GM19463 (cell line): ENCODE data around the gene CDH11.

Source experiments
- ATAC-seq: cut with Tn5 transposase; IDR thresholded peaks from one replicate; pipeline ENCODE4 v1.9.1; 2021; ENCODE audit warnings: mild to moderate bottlenecking, moderate library complexity; ENCODE audit not compliant: unreplicated experiment

Gene CDH11

DNA sequence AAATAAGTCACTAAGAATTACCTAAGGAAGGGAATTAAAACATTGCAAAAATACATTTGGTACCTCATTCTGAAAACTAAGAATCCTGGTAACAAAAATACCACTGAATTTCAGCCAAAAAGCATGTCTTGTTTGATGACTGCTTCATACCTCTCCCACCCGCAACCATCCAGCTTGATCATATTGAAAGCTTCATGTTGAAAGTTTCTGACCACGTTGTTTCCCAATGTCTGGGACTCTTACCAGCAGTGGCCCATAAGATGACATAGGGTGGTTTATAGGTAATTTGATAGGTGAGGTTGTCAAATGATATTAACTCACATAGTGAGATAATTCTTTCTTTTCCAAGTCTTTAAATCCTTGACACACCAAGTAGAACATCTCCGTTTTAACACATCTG lies 139.3 kb downstream of the CDH11 start:
- no peak for ATAC-seq

DNA sequence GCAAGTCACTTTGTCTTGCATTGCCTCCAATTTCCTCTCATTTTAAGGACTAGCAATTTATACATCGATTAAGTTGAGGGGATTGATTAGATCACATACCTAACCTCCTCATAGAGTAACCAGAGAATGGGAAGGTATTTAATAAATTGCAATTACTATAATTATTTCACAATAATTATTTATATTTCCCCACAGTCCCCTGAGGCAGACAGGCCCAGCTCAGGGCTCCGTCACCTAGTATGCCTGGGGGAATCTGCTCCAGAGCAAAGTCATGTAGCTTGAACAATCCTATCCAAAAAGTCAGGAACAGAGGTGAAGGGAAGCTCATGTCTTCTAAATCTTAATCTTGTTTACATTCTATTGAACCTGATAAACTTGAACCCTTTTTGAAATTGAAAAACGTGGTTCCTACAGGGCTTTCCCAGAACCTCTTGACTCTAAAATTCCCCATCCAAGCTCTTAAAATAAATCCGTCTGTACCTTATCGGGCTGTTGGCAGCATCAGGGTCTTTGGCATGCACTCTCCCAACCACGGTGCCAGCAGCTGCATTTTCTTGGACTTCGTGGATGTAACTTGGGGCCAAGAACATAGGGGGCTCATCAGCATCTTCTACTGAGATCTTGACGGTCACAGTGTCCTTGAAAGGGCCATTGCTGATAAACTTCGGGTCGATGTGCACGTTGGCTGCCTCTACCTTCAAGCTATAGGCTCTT lies 140.1 kb downstream of the CDH11 start:
- no peak for ATAC-seq

DNA sequence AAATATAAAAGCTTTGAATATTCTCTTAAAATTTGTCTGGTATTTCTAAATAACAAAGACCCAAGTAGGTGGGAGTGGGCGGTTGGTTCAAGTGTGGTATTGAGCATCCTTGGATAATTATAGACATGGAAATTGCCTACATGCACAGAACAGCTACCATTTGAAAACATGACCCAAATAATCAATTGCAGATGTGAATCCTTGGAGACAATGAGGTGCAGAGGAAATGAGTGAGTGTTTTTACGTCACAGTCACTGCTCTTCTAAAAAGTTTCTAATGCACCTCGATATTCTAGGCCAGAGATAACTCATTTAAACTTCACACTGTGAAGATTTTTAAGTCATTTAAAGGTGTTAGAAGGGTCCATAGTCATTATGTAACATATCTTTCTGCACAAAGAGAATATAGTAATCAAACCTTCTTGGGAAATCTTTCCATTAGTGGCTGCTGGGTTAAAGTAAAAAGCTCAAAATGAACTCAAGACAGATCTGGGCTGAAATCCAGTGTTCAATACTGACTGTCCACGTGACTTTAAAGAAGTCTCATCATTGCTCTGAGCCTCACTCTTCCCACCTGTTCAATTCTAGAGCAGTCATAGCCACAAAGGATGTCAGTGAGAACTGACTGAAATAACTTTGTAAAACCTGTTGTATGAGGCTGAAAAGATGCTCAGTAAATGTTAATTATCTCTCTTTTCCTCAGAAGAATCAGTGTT lies 144.5 kb downstream of the CDH11 start:
- no peak for ATAC-seq

DNA sequence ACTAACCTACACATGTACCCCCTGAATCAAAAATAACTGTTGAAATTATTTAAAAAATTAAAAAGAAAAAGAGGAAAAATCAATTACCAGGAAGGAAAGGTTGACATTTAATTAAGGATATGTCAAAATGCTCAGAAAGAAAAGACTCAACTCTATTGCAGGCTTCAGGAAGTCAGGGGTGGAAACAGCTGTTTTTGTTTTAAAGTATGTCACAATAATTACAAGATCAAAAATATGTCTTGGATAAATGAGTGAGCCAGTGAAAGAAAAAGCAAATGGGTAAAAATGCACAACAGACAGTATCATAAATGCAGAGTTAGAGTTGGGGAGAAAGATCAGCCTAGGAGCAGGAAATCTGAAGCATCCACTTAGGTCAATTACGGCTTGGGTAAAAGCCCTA lies 146.0 kb downstream of the CDH11 start:
- ATAC-seq = no peak

DNA sequence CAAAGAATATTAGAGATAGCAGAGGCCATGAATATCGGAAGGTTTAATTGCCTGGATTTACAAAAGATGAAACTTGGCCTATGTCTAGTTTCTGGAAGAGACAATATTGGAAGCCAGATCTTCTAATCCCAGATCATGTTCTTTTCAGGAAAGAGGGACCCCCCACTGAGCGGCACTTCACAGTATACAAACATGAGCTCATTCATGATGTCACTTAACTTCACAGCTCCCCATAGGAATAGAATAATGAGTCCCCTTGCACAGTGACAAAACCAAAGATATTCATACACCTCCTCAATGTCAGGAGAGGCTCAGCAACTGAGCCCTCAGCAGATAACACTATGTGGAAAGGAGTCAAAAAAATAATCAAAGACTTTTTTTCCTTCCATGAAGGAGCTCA lies 147.5 kb downstream of the CDH11 start:
- no peak for ATAC-seq

DNA sequence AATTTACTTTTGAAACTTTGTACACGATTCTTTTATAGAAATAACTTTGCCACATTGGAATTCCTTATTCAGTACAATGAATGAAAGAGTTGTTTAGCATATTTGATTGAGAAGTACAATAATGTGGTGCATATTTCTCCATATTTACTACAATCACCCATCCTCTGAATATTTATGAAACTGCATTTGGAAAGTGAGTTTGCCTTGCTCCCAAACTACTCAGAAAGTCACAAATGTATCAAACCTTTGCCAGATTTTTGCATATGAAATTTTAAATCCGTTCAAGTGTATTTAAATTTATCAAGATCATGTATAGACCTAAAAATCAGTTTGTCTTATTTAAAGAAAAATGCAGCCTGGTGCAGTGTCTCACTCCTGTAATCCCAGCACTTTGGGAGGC lies 148.7 kb downstream of the CDH11 start:
- ATAC-seq = no peak

DNA sequence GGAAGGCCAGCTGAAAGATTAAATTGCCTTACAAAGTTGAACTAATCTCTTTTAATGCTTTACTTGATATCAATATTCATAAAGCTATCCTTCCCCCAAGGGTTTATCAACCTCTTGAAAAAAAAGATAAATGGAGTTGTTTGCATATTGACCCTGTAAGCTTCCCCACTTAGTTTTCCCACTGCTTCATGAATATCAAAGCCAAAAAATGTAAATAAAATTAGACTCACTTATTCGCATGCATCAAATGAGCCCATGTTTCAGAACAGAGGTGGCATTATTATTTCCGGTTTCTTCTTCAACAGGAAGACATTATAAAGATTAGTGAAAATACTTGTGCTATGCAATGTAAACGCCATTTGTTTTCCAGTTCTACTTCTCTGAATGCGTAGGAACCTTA lies 150.7 kb downstream of the CDH11 start:
- no peak for ATAC-seq

DNA sequence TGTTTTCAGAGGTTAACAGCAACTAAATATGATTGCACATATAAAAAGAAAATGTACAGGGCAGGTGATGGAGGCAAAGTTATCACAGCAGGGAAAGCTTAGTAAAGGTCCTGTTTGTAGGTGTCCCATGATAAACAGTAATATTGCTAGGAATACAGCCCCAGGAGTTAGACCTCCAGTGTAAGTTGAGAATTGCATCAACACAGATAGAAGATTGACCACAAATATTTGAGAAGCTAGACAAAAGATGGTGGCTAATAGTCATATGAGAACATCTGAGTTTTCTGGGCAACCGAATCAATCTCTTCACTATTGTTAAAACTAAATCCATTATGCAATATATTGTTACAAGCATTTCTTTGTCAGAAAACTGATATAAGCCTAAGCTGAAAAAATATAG lies 152.6 kb downstream of the CDH11 start:
- ATAC-seq = no peak

DNA sequence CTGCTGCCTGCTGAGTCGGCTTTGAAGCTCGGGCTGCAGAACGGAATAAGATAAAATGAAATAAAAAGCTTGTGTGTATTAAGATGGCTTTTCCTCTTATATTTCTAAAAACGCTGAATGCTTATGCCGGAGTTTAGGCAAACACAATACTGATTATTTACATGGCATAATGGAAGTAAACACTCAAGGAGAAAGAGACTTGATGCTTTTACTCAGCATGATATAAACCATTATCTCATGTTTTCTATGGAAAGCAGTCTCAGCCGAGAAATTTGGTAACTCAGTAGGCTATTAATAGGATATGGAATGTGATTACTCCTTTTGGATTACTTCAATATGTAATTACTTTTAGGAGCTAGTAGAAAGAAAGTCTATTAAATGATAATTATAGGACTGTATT lies 153.3 kb downstream of the CDH11 start:
- ATAC-seq = no peak

DNA sequence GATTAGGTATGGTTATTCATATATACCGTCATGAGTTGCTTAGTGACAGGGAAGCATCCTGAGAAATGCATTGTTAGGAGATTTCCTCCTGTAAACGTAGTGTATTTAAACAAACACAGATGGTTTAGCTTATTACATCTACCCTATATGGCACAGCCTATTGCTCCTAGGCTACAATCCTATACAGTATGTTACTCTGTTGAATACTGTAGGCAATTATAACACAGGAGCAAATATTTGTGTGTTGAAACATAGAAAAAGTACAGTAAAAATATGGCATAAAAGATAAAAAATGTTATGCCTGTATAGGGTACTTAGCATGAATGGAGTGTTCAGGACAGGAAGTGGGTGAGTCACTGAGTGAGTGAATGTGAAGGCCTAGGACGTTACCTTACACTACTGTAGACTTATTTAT lies 157.7 kb downstream of the CDH11 start:
- ATAC-seq = no peak

DNA sequence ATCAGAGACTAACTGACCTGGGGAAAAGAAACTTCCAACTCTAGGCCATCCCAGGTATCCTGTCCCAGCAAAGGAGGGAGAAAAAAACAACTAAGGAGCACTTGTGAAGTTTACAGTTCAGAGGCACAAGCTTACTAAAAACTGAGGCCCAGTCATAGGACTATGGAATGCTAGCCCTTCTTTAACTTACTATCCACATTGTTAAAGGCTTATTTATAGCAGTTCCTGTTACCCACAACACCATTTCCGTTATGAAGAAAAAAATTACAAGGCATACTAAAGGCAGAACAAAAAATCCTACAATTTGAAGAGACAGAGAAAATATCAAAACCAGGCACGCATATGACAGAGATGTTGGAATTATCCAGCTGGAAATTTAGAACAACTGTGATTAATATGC lies 159.1 kb downstream of the CDH11 start:
- no peak for ATAC-seq

DNA sequence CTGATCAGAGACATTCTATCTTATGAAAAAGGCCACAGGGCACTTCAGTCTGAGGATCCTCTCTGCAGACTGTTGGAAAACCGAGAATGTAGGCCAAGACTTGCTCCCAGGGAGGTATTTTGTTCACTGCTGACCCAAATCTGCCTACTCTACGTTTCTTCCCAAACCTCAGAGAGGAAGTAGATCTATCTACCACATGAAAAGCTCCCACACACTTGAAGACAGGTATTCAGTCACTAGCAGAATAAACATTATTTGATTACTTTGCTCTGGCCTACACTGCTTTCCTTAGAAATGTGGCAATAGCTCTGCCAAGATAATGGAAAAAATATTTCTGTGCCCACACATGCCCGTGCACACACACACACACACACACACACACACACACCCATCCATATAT lies 164.6 kb downstream of the CDH11 start:
- no peak for ATAC-seq

DNA sequence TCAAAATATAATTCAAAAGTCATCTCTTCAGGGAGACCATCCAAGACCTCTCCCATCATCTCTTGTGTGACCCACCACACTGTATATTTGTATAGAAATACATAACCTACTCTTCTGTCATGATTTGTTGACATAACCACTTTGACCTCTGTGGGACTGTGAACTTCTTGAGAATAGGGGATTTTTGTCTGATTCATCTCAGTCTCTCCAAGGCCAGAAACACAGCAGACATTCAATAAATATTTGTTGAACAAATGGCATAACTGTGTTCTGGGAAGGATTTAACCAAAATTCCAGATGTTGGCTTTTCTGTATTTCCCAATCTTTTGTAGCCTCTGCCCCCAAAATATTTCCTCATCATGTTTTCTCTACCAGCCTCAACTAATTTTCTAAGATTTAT lies 169.7 kb downstream of the CDH11 start:
- ATAC-seq = no peak

DNA sequence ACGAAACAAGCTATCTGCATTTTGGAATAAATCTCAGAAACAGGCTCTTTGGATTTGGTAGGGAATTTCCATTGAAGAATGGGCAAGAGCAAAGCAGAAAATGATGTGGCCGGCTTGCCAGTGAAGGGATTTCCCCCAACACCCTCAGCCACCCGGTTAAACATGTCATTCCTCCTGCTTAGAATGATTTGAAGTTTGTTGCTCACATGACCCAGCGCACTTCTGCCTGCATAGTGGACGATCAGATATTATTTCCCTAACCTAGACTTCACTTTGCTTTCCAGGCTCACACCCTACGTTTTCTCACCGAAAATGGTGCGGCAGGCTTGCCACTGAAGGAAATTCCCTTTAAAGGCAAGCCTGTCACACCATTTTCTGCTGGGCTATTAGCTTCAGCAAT lies 170.7 kb downstream of the CDH11 start:
- no peak for ATAC-seq

DNA sequence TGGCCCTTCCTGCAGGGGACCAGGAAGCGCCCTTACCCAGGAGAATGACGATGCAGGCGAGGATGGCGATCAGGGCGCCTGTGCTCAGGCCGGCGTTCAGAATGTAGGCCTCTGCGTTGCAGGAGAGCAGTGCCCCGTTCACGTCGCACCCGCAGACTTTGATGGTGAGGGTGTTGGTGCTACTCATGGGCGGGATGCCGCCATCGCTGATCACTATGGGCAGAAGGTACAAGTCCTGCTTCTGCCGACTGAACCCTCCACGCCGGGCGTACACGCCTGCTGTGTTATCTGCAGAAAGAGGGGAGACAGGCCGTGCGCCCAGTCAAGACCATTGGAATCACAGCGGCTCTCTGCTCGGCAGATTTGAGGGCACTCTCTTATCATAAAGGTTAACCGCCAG lies 171.1 kb downstream of the CDH11 start:
- no peak for ATAC-seq

DNA sequence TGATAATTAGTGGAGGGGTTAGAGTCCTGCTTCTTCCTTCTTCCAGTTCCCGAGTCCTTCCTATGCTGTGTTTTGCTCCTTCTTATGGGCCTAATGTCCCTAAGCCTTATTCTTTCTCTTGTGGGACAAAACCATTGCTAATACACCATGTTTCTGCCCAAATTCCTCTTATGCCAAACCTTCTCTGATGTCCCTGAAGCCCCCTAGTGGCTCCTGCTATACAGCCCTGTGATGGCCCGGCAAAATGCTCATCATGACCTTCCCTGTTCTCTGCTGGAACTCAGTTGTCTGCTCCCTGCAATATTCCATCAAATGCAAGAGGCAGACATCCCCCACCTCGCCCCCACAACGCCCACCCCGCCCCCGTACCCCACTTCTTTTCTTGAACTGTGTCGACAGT lies 171.6 kb downstream of the CDH11 start:
- no peak for ATAC-seq

DNA sequence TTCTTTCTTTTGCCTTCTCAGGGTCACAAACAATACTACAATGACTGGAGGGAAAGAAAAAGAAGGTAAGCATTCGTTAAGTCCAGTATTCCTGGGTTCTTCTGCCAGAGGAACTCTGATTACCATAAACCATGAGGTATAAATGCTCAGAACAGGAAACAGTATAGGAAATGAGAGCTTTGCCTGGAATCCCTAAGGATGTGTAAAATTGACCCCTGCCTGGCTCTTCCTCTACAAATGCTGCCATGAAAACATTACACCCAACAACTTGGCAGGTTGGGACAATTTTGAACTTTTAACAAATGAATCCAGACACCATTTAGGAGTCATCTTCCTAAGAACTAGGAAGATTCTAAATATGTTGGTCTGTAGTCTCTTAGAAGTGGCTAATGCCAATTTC lies 173.8 kb downstream of the CDH11 start:
- ATAC-seq = no peak

DNA sequence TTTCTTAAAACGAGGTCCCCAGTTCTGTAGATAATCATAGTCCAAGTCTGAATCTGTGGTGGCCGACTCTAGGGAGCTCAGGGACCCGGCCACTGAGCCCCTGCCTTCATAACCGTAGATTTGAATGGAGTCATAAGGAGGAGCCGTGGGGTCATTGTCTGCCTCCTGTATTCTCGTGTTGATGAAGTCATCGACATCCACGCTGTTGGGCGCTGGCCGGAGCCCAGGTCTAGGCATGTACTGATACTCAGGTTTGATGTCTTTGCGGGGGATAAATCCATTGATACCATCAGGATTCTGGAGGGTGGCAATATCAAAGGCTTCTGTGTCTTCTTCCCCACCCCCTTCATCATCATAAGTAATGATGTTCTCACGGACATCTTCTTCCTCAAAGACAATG lies 174.2 kb downstream of the CDH11 start:
- ATAC-seq = no peak

DNA sequence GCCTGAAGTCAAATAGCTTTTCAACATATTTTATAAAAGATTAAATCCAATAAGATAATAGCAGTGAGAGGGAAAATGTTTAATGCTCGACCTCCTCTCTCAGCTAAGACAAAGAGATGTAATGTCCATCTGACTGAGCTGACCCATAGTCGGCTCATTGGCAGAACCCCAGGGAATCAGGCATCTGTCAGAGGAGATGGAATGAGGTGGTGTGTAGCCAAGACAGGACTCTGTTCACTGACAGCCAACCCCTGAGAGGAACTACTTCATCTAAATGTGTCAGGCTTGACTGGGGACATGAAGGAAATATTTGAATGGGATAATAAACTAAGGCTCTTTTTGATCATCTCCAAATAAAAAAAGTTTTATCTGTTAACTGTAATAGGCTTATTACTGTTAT lies 188.0 kb downstream of the CDH11 start:
- no peak for ATAC-seq

DNA sequence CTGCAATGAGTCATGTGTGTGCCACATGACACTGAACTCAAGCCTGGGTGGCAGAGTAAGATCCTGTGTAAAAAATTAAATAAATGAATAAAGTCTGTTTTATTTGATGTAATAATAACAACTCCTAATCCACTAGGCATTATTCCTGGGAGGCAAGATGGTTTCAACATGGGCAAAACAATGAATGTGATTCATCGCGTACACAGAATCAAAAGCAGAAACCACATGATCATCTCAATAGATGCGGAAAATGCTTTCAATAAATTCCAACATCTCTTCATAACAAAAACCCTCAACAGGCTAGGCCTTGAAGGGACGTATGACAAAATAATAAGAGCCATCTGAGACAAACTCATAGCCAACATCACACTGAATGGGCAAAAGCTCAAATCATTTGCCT lies 195.4 kb downstream of the CDH11 start:
- ATAC-seq = no peak

DNA sequence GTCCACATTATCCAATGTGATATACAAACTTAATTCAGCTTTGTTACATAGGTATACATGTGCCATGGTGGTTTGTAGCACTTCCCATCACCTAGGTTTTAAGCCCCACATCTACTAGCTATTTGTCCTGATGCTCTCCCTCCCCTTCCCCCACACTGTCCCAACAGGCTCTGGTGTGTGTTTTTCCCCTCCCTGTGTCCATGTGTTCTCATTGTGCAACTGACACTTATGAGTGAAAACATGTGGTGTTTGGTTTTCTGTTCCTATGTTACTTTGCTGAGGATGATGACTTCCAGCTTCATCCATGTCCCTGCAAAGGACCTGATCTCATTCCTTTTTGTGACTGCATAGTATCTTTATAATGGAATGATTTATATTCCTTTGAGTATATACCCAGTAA lies 196.7 kb downstream of the CDH11 start:
- no peak for ATAC-seq

DNA sequence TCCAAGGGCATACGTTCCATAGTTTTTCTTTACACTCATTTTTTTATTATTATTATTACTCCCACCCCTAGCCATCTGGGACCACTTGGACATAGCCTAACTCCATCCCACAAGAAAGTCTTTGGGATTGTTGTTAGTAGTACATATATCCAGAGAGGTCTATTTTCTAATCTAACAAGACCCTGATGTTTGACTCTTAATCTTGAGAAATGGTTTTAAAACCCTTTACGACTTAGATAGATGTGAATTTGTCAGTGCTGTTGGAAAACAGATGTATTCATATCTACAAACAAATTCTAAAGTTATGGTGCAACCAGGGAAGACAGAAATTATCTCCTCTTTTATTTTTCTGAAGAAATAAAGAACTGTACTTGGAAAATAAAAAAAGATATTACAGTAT lies 197.8 kb downstream of the CDH11 start:
- no peak for ATAC-seq
